GM19193 (cell line): ENCODE results near the gene BAAT.
A peak's percentile ranks its signal among the peaks of the same experiment; 100 is the strongest.

Experiments used
- POLR2A ChIP-seq: IDR thresholded peaks from 4 replicates; pipeline ENCODE4 v1.6.1; 2011; ENCODE audit not compliant: insufficient read depth, insufficient read length; ENCODE audit errors: extremely low read depth

The BAAT gene

GRCh38 chr9:101409079-101409477 is 24.3 kb upstream of the BAAT start:
- no peak for TF ChIP-seq POLR2A

GRCh38 chr9:101408374-101409078 is 23.7 kb upstream of the BAAT start:
- TF ChIP-seq POLR2A: no peak

DNA sequence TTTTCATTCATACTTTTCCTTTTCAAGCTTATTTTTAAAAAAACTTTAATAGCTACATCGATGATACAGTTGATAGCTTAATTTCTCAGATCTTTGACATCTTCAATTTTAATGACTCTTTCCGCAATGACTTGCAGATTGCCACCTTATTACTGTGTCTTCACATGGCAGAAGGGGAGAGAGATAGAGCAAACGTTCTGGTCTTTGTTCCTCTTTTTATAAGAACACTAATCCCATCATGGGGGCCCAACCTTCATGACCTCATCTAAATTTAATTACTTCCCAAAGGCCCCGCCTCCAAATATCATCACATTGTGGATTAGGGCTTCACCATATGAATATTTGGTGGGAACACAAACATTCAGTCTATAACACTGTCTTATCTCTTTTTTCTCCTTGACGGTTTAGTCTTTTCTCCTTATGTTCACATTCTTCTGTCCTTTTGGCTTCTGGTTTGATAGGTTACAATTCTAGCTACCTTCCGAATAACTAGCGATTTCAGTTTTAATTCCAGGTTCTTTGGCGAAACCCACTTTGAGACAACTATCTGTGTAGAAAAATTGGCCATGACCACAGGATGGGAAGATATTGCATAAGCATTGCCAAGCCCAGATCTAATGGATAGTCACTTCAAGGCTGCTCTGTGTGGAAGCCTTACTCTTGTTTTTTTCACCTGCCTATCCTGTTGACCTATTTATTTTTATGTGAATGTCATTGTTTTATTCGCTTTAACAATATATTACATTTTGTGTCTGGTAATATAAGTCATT is 18.9 kb upstream of the BAAT start:
- no peak for TF ChIP-seq POLR2A

- TF ChIP-seq POLR2A: no peak
Measured at GRCh38 chr9:101400120-101400519, 15.3 kb upstream of the BAAT start.

GRCh38 chr9:101399643-101399970 is 14.8 kb upstream of the BAAT start:
- TF ChIP-seq POLR2A: no peak

GRCh38 chr9:101398930-101399642 is 14.3 kb upstream of the BAAT start:
- no peak for TF ChIP-seq POLR2A

DNA sequence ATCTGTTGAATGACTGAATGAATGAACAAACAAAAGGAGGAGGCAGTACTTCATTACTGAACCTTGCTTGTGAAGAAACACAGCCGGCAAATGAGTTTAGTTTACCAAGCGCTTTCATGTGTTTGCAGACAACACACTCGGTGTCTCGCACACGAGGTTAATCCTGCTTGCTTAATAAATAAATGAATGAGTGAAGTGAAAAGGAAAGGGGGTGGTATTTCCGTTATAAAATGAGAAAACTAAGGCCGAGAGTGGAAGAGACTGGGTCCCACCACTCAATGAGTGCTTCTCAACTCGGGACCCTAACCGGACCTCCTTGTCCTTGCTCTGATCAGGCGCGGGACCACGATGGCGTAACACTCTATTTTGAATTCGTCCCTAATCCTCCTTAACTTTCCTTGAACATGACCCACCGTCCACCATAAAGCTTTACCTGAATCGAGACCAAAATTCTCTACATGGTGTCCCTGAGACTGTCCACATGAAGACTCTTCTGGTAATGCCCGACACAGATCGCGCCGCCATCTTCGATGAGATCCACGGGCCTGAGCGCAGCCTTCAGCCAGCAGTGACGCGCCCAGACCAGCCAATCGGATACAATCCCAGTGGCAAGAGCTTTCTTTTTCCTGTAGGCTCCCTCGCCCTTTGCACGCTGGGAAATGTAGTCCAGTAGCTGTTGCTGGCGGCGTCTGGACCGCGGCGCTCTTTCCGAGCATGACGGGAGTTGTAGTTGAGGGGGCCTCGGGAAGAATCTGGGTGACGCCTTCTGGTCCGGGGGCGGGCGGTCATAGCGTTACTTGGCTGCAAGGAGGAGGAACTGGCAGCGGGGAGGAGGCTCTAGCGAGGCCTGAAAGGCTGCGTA is 13.5 kb upstream of the BAAT start, which contains the start of the genes MRPL50 and ZNF189:
TSS of gene MRPL50 (minus strand) at position 551 of the 862 bp plus-strand sequence. CDS start at position 525, 26 bp downstream.
TSS of gene ZNF189 (plus strand) at position 784 of the 862 bp plus-strand sequence. CDS start 306 bp downstream, outside the sequence.
- TF ChIP-seq POLR2A: peak; percentile 94

DNA sequence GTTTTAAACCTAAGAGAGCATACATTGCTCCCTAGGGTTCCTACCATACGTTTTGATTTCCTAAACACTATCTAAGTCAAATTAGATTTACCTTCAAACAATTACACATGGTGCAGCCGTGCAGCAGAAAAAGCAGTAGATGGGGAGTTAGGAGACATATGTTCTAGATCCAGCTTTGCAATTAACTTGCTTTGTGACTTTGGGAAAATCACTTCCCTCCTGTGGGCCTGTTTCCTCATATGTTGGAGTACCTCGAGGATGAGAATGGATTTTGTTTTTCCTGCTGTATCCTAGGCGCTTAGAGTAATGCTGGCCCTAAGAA is 12.9 kb upstream of the BAAT start:
- TF ChIP-seq POLR2A: no peak

- TF ChIP-seq POLR2A: no peak
Measured at GRCh38 chr9:101394687-101395086, 9.9 kb upstream of the BAAT start.

DNA sequence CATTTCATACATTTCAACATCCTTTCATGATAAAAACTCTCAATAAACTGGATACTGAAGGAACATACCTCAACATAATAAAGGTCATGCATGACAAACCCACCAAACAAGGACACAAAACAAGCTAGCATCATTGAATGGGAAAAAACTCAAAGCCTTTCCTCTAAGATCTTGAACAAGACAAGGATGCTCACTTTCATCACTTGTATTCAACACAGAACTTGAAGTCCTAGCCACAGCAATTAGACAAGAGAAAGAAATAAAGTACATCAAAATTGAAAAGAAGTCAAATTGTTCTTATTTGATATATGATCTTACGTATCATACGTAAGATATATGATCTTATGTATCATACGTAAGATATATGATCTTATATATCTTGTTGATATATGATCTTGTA is 8.3 kb upstream of the BAAT start:
- no peak for TF ChIP-seq POLR2A

- no peak for TF ChIP-seq POLR2A
Measured at GRCh38 chr9:101388507-101388993, 3.7 kb upstream of the BAAT start.

GRCh38 chr9:101387871-101388506 is 3.2 kb upstream of the BAAT start:
- TF ChIP-seq POLR2A: no peak

DNA sequence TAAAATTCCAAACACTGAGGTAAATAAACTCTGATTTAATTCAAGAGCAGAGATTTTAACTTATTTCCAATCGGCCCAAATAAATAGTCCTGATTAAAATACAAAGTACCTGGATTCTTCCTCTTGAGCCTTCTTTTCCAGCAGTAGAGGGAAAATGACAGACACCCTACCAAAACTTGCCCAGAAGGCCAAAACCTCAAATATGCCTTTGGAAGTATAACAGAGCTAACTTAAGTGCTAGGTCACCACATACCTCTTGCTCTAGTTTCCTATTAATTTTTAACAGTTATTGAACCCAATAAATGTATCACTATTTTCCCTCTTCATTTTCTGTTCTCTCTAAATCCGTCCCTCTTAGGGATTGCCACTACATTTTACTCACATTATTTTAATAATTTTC is 1.4 kb downstream of the BAAT start:
- TF ChIP-seq POLR2A: no peak

- TF ChIP-seq POLR2A: no peak
Measured at GRCh38 chr9:101381833-101382342, 2.9 kb downstream of the BAAT start.

- no peak for TF ChIP-seq POLR2A
Measured at GRCh38 chr9:101381118-101381517, 3.7 kb downstream of the BAAT start.

DNA sequence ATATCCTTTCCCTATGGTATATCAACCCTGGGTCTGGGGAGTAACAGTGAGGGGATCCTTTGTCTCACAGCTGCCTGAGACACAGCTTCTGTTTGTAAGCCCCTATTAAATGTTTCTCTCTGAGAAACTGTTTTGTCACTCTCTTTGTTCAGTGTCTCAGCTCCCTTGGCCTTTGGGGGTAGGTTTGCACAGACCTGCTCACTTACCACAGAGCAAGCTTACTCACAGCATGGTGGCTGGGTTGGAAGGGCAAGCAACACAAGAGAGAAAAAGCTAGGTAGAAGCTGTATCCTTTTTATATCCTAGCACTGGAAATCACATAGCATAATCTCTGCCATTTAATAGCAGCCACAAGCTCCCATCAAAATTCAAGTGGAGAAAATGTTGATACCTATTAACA is 4.5 kb downstream of the BAAT start:
- TF ChIP-seq POLR2A: no peak
